ENCODE measurements around the gene ZNF665. TPM values are rescaled to one million over a fixed set of nuclear protein-coding genes. Genes with fewer than 3 reads are reported as not detected.
"Not testable (repeated sequence)": the region's sequence is repeated elsewhere in the genome, so short reads cannot be mapped to it uniquely, and the experiment has no call there.

Gene ZNF665
- polyA plus RNA-seq, 10 donors: 2.4 to 5.2 (median 4.2) TPM

- DNase-seq: no peak
Measured at GRCh38 chr19:53160350-53160749, 32.8 kb downstream of the ZNF665 start.

GRCh38 chr19:53158119-53158656 is 35.0 kb downstream of the ZNF665 start:
- DNase-seq: peak; percentile 18 to 72 (median 34)

GRCh38 chr19:53157626-53158025 is 35.5 kb downstream of the ZNF665 start:
- peak; percentile 3 to 52 (median 27) for DNase-seq

GRCh38 chr19:53156850-53157249 is 36.3 kb downstream of the ZNF665 start:
- no peak for DNase-seq

GRCh38 chr19:53147645-53148044 is 45.5 kb downstream of the ZNF665 start:
- DNase-seq: no peak

- DNase-seq: no peak
Measured at GRCh38 chr19:53140351-53140750, 52.8 kb downstream of the ZNF665 start.

- DNase-seq: no peak
Measured at GRCh38 chr19:53136432-53136831, 56.7 kb downstream of the ZNF665 start.

- DNase-seq: peak; percentile 83 to 95 (median 91)
Measured at GRCh38 chr19:53132141-53132991, 60.8 kb downstream of the ZNF665 start, which contains the start of gene ZNF415. Gene ZNF415, minus strand, starts transcription at chr19:53132910. Its CDS starts 10,234 bp downstream, at chr19:53122676.

GRCh38 chr19:53131727-53132126 is 61.4 kb downstream of the ZNF665 start:
- no peak for DNase-seq

- no peak for DNase-seq
Measured at GRCh38 chr19:53131085-53131590, 62.0 kb downstream of the ZNF665 start.

- no peak for DNase-seq
Measured at GRCh38 chr19:53130506-53130905, 62.7 kb downstream of the ZNF665 start.

- DNase-seq: not testable (repeated sequence)
Measured at GRCh38 chr19:53126733-53127526, 66.2 kb downstream of the ZNF665 start.

- DNase-seq: no peak
Measured at GRCh38 chr19:53123400-53123799, 69.8 kb downstream of the ZNF665 start.

Other genes with a start within 250 kb of the ZNF665 start
- 1 to 10 TPM; 5.2 to 8.6 (median 7.3) TPM for gene ZNF816, start 230.5 kb downstream of the ZNF665 start, polyA plus RNA-seq (ENCODE audit: insufficient read length in 10 of 10)
- gene ERVV-1, start 179.4 kb downstream of the ZNF665 start, polyA plus RNA-seq (ENCODE audit: insufficient read length in 10 of 10): under 1 TPM in 1 of 10 donors, not detected in 9; 0.25 TPM
- gene ERVV-2, start 148.6 kb downstream of the ZNF665 start, polyA plus RNA-seq (ENCODE audit: insufficient read length in 10 of 10): under 1 TPM in 1 of 10 donors, not detected in 9; 0.05 TPM
- 10 to 100 TPM; 12.1 to 31.1 (median 18.5) TPM for gene ZNF160, start 89.9 kb downstream of the ZNF665 start, polyA plus RNA-seq (ENCODE audit: insufficient read length in 10 of 10)
- gene ZNF415, start 60.4 kb downstream of the ZNF665 start, polyA plus RNA-seq (ENCODE audit: insufficient read length in 10 of 10): 10 to 100 TPM in 7 of 10 donors, 1 to 10 TPM in 3; 8.6 to 15.0 (median 11.5) TPM
- 10 to 100 TPM in 1 of 10 donors, 1 to 10 TPM in 9; 4.3 to 10.5 (median 7.6) TPM for gene ZNF347, start 34.3 kb downstream of the ZNF665 start, polyA plus RNA-seq (ENCODE audit: insufficient read length in 10 of 10)
- 10 to 100 TPM; 19.7 to 36.8 (median 27.3) TPM for gene ZNF677, start 61.5 kb upstream of the ZNF665 start, polyA plus RNA-seq (ENCODE audit: insufficient read length in 10 of 10)
- gene VN1R2, start 64.9 kb upstream of the ZNF665 start, polyA plus RNA-seq (ENCODE audit: insufficient read length in 10 of 10): not detected
- gene VN1R4, start 74.4 kb upstream of the ZNF665 start, polyA plus RNA-seq (ENCODE audit: insufficient read length in 10 of 10): not detected
- gene ZNF845, start 140.4 kb upstream of the ZNF665 start, polyA plus RNA-seq (ENCODE audit: insufficient read length in 10 of 10): 1 to 10 TPM; 4.3 to 8.0 (median 5.6) TPM
- gene ZNF525, start 172.3 kb upstream of the ZNF665 start, polyA plus RNA-seq (ENCODE audit: insufficient read length in 10 of 10): 1 to 10 TPM; 3.1 to 8.9 (median 5.3) TPM
- gene ZNF765, start 201.8 kb upstream of the ZNF665 start, polyA plus RNA-seq (ENCODE audit: insufficient read length in 10 of 10): 10 to 100 TPM in 3 of 10 donors, 1 to 10 TPM in 7; 5.3 to 10.8 (median 9.0) TPM
- gene ZNF761, start 238.6 kb upstream of the ZNF665 start, polyA plus RNA-seq (ENCODE audit: insufficient read length in 10 of 10): 10 to 100 TPM in 1 of 10 donors, 1 to 10 TPM in 9; 5.2 to 10.8 (median 9.0) TPM

Data from muscle of back (tissue), 11 donors.